ENCODE measurements around the gene OCIAD1.
A peak's percentile ranks its signal among the peaks of the same experiment; 100 is the strongest.

OCIAD1 gene

DNA sequence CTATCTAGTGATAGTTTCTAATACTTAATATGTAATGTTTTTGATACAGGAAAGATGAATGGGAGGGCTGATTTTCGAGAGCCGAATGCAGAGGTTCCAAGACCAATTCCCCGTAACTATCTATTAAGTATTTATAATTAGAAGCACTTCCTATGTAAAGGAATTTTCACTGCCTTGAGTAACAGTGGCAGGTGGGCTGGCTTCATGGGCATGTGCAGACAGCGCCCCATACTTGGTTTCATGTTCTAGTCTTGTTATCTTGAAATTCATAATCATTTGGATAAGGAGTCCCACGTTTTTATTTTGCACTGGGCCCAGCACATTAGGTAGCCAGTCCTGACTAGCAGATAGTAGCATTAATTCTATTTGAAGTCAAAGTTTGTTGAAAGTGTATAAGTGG, 1.7 kb downstream of the OCIAD1 start:
- Histone ChIP-seq H3K9ac (ENCODE audit: low read length) (no peak overlapping the region), H2AFZ (ENCODE audit: low read length) (no peak overlapping the region), H3K79me2 (ENCODE audit: low read length) (peaks cover 45% of the 10 kb centered on the region), H3K9me3 (replicated peaks; ENCODE audit: insufficient read depth, low read length) (no peaks in the 10 kb centered on the region), H3K9me2 (replicated peaks; ENCODE audit: insufficient read depth, low read length) (no peaks in the 10 kb centered on the region), H3K27me3 (replicated peaks; ENCODE audit: insufficient read depth, low read length) (no peaks in the 10 kb centered on the region), H3K4me1 (ENCODE audit: low read length) (peaks cover 12% of the 10 kb centered on the region; the same call in 1 of the 2 replicates), H3K36me3 (replicated peaks; ENCODE audit: insufficient read depth, low read length) (peaks cover 10% of the 10 kb centered on the region; the same call in 1 of the 2 replicates), H4K20me1 (ENCODE audit: insufficient read depth, low read length) (no peaks in the 10 kb centered on the region), H3K4me3 (ENCODE audit: low read length) (no peak overlapping the region), H3K4me2 (ENCODE audit: low read depth, low read length) (peak overlapping the region; percentile 84), H3F3A (ENCODE audit: insufficient read depth, low read length) (0 out of 2 replicates have a peak, but pooled peaks cover 2% of the 10 kb centered on the region), H3K27ac (ENCODE audit: low read length) (no peak overlapping the region)
- no peak for DNase-seq
- no peak for TF ChIP-seq EZH2 (optimal IDR thresholded peaks at IDR 0.05; ENCODE audit: low read depth, low read length)
- no peak for TF ChIP-seq CTCF (IDR thresholded peaks at IDR 0.05; ENCODE audit: low read length)
- no peak for TF ChIP-seq EZH2phosphoT487 (IDR thresholded peaks at IDR 0.05; ENCODE audit: low read length)

DNA sequence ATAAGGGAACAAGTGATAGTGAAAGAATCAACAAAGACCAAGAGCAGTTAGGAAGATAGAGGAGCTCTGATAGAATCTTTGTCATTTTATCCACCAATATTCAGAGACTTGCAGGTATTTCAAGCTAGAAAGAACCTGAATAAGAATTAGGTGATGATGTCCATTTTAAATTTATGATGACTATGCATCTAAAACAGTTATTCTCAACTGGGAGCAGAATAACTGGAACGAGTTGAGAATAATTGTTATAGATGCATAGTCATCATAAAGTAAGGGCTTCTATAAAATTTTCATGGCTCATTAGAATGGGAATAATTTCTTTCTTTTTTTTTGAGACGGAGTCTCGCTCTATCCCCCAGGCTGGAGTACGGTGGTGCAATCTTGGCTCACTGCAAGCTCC, 5.8 kb downstream of the OCIAD1 start:
- H3K9me3 ChIP-seq (replicated peaks; ENCODE audit: insufficient read depth, low read length): no peaks in the 10 kb centered on the region
- peaks cover 40% of the 10 kb centered on the region for H3K79me2 ChIP-seq (ENCODE audit: low read length)
- H3K36me3 ChIP-seq (replicated peaks; ENCODE audit: insufficient read depth, low read length): peaks cover 16% of the 10 kb centered on the region; the same call in 1 of the 2 replicates

DNA sequence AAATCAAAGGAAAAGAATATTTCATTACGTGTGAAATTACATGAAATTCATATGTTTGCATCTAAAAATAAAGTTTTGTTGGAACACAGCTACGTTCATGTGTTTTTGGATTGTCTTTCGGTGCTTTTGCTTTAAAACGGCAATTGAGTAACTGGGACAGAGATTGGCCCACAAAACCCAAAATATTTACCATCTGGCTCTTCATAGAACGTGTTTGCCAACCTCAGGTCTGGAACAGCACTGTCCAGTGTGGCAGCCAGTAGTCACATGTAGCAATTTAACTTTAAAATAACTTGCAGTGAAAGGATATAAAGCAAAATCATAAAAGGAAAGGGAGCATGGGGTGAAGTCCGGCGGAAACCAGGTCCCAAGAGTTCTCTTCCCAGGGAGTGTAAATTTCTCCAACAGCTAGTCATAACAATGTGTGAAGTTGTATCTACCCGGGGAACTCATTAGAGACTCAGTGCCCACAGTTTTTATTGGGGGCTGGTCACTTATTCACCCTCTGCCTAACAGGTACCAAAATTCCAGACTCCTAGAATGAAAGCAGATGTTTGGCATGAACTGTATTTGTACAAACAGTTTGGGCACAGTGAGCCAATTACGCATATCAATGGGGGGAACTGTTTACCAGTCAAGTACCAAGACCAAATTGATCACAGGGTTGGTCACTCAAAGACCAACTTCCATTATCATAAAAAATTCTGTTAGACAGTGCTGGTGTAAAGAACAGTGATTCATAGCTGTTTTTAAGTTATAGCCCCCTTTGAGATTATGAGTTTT, 10.3 kb downstream of the OCIAD1 start:
- H3F3A ChIP-seq (ENCODE audit: insufficient read depth, low read length): no peaks in the 10 kb centered on the region
- no peaks in the 10 kb centered on the region for H4K20me1 ChIP-seq (ENCODE audit: insufficient read depth, low read length)
- no peak for DNase-seq
- no peaks in the 10 kb centered on the region for H3K9me3 ChIP-seq (replicated peaks; ENCODE audit: insufficient read depth, low read length)
- H3K9ac ChIP-seq (ENCODE audit: low read length): no peak overlapping the region
- H3K9me2 ChIP-seq (replicated peaks; ENCODE audit: insufficient read depth, low read length): no peaks in the 10 kb centered on the region
- H2AFZ ChIP-seq (ENCODE audit: low read length): no peak overlapping the region
- peaks cover 6% of the 10 kb centered on the region; the same call in 1 of the 2 replicates for H3K36me3 ChIP-seq (replicated peaks; ENCODE audit: insufficient read depth, low read length)
- no peak overlapping the region for H3K4me2 ChIP-seq (ENCODE audit: low read depth, low read length)
- no peaks in the 10 kb centered on the region for H3K27me3 ChIP-seq (replicated peaks; ENCODE audit: insufficient read depth, low read length)
- no peak overlapping the region for H3K27ac ChIP-seq (ENCODE audit: low read length)
- 0 out of 2 replicates have a peak, but pooled peaks cover 8% of the 10 kb centered on the region for H3K79me2 ChIP-seq (ENCODE audit: low read length)
- TF ChIP-seq EZH2phosphoT487 (IDR thresholded peaks at IDR 0.05; ENCODE audit: low read length): no peak
- TF ChIP-seq EZH2 (optimal IDR thresholded peaks at IDR 0.05; ENCODE audit: low read depth, low read length): no peak
- TF ChIP-seq CTCF (IDR thresholded peaks at IDR 0.05; ENCODE audit: low read length): no peak
- H3K4me3 ChIP-seq (ENCODE audit: low read length): no peak overlapping the region
- H3K4me1 ChIP-seq (ENCODE audit: low read length): no peaks in the 10 kb centered on the region

More for the DNA sequence above, 5.8 kb downstream of the OCIAD1 start:
- no peak overlapping the region for H3K27ac ChIP-seq (ENCODE audit: low read length)
- no peak overlapping the region for H3K4me3 ChIP-seq (ENCODE audit: low read length)
- H3F3A ChIP-seq (ENCODE audit: insufficient read depth, low read length): 0 out of 2 replicates have a peak, but pooled peaks cover 2% of the 10 kb centered on the region
- no peak overlapping the region for H3K9ac ChIP-seq (ENCODE audit: low read length)
- H2AFZ ChIP-seq (ENCODE audit: low read length): no peak overlapping the region
- peaks cover 8% of the 10 kb centered on the region; the same call in 1 of the 2 replicates for H3K4me1 ChIP-seq (ENCODE audit: low read length)
- no peak for TF ChIP-seq CTCF (IDR thresholded peaks at IDR 0.05; ENCODE audit: low read length)
- no peak for TF ChIP-seq EZH2 (optimal IDR thresholded peaks at IDR 0.05; ENCODE audit: low read depth, low read length)
- TF ChIP-seq EZH2phosphoT487 (IDR thresholded peaks at IDR 0.05; ENCODE audit: low read length): no peak
- no peak for DNase-seq
- no peaks in the 10 kb centered on the region for H4K20me1 ChIP-seq (ENCODE audit: insufficient read depth, low read length)
- H3K4me2 ChIP-seq (ENCODE audit: low read depth, low read length): no peak overlapping the region
- no peaks in the 10 kb centered on the region for H3K27me3 ChIP-seq (replicated peaks; ENCODE audit: insufficient read depth, low read length)
- no peaks in the 10 kb centered on the region for H3K9me2 ChIP-seq (replicated peaks; ENCODE audit: insufficient read depth, low read length)
